Measurements from ENCODE around the gene CTDSP2. TPM values are rescaled to one million over a fixed set of nuclear protein-coding genes. Genes with fewer than 3 reads are reported as not detected.

CTDSP2 gene
- polyA plus RNA-seq, 3 donors: 258 to 263 (median 262) TPM

- DNase-seq (ENCODE audit: low read depth in 3 of 3, low spot score in 2 of 3): no peak
Observed at GRCh38 chr12:57817261-57817989, 29.1 kb downstream of the CTDSP2 start.

GRCh38 chr12:57816855-57817151 lies 29.7 kb downstream of the CTDSP2 start:
- DNase-seq (ENCODE audit: low read depth in 3 of 3, low spot score in 2 of 3): no peak

GRCh38 chr12:57816001-57816854 lies 30.3 kb downstream of the CTDSP2 start:
- DNase-seq (ENCODE audit: low read depth in 3 of 3, low spot score in 2 of 3): no peak

GRCh38 chr12:57815177-57816000 lies 31.1 kb downstream of the CTDSP2 start:
- DNase-seq (ENCODE audit: low read depth in 3 of 3, low spot score in 2 of 3): no peak

GRCh38 chr12:57813971-57814772 lies 32.4 kb downstream of the CTDSP2 start:
- no peak for DNase-seq (ENCODE audit: low read depth in 3 of 3, low spot score in 2 of 3)

- no peak for DNase-seq (ENCODE audit: low read depth in 3 of 3, low spot score in 2 of 3)
Observed at GRCh38 chr12:57813111-57813970, 33.2 kb downstream of the CTDSP2 start.

- DNase-seq (ENCODE audit: low read depth in 3 of 3, low spot score in 2 of 3): no peak
Observed at GRCh38 chr12:57811028-57811755, 35.3 kb downstream of the CTDSP2 start.

GRCh38 chr12:57810450-57810849 lies 36.1 kb downstream of the CTDSP2 start:
- DNase-seq (ENCODE audit: low read depth in 3 of 3, low spot score in 2 of 3): no peak

- no peak for DNase-seq (ENCODE audit: low read depth in 3 of 3, low spot score in 2 of 3)
Observed at GRCh38 chr12:57809425-57809824, 37.1 kb downstream of the CTDSP2 start.

- no peak for DNase-seq (ENCODE audit: low read depth in 3 of 3, low spot score in 2 of 3)
Observed at GRCh38 chr12:57808351-57808750, 38.2 kb downstream of the CTDSP2 start.

GRCh38 chr12:57807285-57807684 lies 39.2 kb downstream of the CTDSP2 start:
- DNase-seq (ENCODE audit: low read depth in 3 of 3, low spot score in 2 of 3): no peak

- DNase-seq (ENCODE audit: low read depth in 3 of 3, low spot score in 2 of 3): no peak
Observed at GRCh38 chr12:57806677-57807076, 39.9 kb downstream of the CTDSP2 start.

- DNase-seq (ENCODE audit: low read depth in 3 of 3, low spot score in 2 of 3): no peak
Observed at GRCh38 chr12:57803319-57803893, 43.1 kb downstream of the CTDSP2 start.

GRCh38 chr12:57802607-57803006 lies 43.9 kb downstream of the CTDSP2 start:
- no peak for DNase-seq (ENCODE audit: low read depth in 3 of 3, low spot score in 2 of 3)

GRCh38 chr12:57800965-57801364 lies 45.6 kb downstream of the CTDSP2 start:
- no peak for DNase-seq (ENCODE audit: low read depth in 3 of 3, low spot score in 2 of 3)

GRCh38 chr12:57797933-57798332 lies 48.6 kb downstream of the CTDSP2 start:
- DNase-seq (ENCODE audit: low read depth in 3 of 3, low spot score in 2 of 3): no peak

- DNase-seq (ENCODE audit: low read depth in 3 of 3, low spot score in 2 of 3): no peak
Observed at GRCh38 chr12:57796996-57797395, 49.5 kb downstream of the CTDSP2 start.

- no peak for DNase-seq (ENCODE audit: low read depth in 3 of 3, low spot score in 2 of 3)
Observed at GRCh38 chr12:57795354-57795753, 51.2 kb downstream of the CTDSP2 start.

GRCh38 chr12:57793920-57794319 lies 52.6 kb downstream of the CTDSP2 start:
- no peak for DNase-seq (ENCODE audit: low read depth in 3 of 3, low spot score in 2 of 3)

Data from right renal cortex interstitium (tissue), 3 donors.